NCI-H2196 treated with DMSO at 0.1 percent for 48 hours (cell line): ENCODE measurements around the gene OXTR.

Experiments
- DNase-seq: peaks from one replicate; lab custom pipeline; 2025; ENCODE audit not compliant: unreplicated experiment; lab: John Stamatoyannopoulos, UW

The OXTR gene

DNA sequence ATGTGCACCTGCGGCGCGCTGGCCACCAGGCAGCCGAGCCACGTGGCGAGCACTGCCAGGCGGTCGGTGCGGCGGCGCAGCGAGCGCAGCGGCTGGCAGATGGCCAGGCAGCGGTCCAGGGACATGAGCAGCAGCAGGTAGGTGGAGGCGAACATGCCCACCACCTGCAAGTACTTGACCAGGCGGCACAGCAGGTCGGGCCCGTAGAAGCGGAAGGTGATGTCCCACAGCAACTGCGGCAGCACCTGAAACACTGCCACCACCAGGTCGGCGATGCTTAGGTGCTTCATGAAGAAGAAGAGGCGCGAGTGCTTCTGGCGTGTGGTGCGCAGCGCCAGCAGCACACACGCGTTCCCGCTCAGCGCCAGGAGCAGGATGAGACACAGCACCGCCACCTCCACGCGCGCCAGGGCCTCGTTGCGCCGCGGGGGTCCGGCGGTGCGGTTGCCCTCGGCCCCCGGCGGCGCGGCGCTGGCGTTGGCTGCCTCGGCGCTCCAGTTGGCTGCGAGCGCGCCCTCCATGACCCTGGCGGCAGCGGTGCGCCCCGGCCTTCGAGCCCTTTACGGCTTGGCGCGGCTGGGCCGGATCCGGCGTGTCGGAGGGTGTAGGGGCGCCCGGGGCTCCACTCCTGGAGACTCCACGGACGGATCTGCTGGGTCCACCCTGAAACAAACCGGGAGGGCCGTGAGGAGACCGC lies 1.6 kb downstream of the OXTR start:
- DNase-seq = peak; percentile 47

DNA sequence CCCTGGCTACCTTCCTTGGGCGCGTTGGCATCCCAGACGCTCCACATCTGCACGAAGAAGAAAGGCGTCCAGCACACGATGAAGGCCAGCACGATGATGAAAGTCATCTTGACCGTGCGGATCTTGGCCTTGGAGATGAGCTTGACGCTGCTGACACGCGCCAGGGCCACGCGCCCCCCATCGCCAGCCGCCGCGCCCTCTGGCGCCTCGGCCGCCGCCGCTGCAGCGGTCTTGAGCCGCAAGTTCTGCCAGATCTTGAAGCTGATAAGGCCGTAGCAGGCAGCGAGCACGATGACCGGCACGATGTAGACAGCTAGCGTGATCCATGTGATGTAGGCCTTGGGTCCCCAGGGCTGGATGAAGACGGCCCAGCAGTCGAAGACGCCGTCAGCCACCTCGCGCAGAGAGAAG lies 2.2 kb downstream of the OXTR start:
- no peak for DNase-seq

DNA sequence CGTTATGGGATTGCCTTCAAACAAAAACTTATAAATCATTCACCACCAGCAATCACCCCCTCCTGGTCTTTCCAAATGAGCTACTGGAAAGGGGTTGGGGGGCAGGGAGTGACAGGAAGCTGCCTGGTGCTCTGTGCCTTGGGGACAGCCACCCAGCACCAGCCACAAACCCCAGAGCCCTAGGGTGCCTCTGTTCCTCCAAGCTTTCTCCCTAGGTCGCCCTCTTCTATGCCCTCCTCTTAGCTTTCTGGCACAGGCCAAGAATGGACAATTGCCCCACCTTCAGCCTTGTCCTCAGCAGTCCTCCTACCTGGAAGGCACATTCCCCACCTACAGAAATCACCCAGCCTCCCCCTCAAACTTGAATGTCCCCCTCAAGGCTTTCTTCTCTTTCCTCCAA lies 3.3 kb downstream of the OXTR start:
- no peak for DNase-seq

DNA sequence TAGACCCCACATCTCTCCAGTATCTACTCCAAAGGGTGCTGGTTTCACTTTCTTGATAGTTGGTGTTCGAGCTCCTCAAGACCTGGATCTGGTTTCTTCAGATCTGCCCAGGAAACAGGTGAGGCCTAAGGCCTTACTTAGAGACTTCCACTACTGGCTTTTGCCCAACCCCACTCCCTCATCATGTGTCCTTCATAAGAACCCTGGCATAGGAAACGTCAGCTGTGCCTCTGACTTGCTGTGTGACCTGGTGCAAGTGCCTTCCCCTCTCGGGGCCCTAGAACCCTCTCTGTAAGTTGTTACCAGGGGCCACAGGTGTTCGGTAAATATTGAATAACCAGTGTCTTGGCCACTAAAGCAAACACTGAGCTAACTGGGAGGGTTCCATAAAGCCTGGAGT lies 3.9 kb downstream of the OXTR start:
- no peak for DNase-seq

DNA sequence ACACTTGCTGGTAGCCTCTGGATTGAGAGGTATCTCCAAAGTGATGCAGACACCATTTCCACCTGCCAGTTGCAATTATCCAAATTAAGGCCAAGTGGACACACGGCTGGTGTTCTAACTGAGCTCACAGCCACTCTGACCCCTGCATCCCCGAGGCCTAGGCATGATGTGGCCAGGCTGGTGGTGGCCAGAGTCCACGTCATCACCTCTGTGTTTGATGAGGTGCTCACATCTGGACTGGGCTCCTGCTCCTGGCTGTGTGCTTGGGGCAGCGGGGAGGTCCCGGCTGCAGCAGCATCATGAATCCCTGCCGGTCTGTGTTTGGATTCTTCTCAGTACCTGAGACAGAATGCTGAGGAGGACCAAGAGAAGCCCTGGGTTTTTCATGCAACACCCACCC lies 4.9 kb downstream of the OXTR start:
- DNase-seq = no peak

DNA sequence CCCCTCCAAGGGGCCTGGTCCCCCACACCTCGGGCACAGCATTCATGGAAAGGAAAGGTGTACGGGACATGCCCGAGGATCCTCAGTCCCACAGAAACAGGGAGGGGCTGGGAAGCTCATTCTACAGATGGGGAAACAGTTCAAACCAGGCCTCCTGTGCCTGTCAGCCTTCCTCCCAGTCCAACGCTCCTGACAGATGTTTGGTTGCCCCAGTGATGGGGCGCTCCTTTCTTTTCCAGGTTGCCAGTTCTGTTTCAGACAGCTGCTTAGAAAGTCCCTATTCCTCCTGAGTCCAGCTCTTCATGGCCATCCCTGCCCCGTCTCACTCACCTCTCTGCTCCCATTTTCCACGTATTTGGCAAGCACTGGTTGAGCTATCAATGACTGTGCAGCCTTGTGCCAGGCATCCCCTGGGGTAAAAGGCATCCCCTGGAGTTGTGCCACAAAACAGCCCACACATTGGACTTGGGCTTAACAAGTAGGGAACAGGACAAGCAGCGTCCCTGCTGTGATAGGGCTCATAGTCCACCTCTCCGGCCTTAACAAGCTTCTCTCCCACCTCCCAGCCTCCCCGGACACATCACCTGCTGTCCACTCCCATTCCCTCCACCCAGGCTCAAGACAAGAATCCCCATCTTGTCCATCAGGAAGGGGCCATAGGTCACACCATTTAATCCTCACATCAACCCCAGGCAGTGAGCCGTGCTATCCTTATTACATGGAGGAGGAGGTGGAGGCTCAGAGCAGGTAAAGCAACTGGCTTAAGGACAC lies 6.6 kb downstream of the OXTR start:
- DNase-seq = no peak

DNA sequence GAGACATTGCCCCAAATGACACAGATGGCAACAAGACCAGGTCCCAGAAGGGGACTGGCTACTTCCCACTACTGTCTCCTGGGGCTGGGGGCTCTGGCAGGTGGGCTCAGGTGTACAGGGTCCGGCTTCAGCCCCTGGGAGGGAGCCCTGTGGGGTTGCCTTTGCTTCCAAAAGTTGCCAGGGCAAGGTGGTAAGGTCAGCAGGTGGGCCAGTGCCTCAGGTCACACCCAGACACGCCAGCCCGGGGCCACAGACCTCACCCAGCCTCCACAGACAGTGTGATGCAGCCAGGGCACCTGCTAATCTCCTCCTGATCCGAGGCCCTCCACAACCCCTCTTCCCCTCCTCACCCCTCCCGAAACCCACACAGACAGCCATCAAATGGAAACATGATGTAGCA lies 7.5 kb downstream of the OXTR start:
- no peak for DNase-seq

DNA sequence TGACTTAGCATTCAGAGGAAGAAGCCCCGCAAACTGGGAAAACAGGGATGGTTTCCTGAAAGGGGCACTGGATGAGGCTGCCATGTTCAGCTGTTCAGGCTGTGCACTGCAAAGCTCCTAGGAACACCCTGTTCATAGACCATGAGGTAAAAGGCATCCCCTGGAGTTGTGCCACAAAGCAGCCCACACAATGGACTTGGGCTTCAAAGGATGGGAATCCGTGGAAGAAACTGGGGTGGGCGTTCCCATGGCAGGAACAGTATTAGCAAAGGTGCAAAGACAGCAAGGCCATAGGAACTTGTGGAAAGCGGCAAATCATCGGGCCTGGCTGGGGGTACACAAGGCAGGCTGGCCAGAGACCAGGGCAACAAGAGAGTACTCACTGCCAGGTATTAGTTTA lies 8.9 kb downstream of the OXTR start:
- DNase-seq = no peak

DNA sequence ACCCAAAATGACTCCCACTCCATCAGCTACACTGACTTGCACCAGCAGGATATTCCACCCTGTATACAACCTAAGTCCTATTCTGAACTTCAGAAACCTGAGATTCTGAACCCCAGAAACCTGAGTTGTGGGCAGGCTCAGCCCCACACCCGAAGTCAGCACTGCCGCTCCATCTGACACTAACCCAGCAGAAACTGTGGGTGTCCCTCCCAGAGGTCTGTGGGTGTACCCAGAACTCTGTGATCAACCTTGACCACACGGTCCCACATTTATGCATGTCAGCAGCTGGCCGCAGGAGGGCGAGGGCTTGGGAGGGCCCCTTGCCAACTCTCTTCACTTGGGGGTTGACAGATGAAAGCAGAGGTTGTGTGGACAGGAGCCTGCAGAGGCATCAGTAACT lies 9.3 kb downstream of the OXTR start:
- no peak for DNase-seq

DNA sequence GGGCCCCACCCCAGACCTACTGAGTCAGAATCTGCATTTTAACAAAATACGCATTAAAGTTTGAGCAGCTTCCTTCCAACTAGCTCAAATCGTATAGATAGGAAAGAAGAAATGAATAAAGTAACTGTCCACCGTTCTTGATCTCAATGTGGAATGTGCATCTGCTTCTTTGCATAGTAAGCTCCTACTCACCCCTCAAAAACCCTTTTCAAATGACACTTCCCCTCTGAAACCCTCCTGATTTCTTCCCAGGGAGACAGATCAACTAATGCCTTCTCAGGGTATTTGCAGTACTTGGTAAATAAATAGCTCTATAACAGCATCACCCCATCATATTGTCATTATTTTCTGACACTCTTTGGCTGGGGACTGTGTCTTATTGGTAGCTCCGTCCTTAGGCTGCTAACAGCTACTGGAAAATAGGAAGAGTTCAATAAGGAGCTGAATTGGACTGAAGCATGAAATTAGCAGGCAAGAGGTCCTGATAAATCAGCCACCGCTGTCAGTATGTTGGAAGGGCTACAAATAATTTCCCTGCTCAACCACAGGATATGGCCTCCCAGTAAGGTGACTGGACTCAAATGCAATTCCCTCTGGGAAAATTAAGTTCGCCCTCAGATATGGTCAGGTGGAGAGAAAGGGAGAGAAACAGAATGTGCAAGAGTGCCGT lies 10.2 kb downstream of the OXTR start:
- DNase-seq = no peak

DNA sequence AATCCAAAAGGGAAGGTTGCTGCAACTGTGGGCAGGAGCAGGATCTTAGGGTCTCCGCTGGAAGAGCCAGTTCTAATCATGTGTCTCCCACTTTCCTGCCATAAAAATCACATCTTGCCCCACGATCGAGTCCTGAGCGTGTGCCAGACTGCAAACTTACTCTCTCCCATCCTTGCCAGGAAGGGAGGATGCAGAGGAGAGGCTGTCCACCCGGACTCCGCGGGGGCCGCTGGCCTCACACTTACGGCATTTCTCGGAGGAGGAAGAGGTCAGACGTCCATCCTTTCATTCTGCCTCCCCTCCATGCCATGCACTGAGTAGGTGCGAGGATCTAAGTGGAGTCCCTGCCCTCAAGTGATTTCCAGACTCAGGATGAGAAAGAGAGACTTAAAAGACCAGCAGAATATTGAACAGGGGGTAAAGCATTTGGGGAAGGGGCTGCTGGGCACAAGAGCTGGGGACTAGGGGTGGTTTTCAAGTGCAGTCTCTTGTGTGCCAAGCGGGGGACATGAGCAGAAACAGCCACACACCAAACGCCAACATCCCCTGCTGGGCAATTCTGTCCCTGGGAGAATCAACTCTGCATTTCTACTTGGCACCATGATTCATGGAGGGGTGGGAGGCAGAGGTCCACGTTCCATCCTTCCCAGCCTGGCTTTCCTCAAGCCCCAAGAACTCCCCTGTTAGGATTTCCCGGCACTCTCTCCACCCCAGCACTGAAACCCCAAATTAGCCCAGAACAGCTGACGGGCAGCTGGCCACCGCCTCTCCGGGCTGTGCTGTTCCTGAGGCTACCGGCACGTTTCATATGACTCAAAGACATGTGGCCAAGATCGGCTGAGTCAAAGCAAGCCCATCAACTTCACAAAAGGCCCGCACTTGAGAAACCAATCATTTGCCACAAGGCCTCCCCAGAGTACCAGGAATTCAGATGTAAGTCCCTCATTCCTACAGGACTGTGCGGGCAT lies 11.6 kb downstream of the OXTR start:
- DNase-seq = no peak

DNA sequence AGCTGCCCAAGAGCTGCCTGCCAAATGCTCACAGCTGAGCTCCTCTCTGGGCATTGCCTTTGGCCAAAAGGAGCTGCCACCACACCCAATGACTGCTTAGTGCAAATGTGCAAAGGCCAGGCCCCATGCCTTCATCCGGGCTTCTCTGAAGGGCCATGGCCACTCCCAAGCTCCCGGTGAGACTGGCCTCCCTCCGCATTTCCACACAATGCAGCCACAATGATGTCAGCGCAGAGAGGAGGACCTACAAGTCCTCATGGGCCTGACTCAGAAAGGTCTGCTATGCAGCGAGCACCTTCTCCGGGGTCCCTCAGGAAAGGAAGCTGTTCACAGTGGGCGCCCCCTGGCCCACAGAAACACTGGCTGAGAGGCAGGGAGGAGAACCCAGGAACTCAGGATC lies 12.7 kb downstream of the OXTR start:
- no peak for DNase-seq

DNA sequence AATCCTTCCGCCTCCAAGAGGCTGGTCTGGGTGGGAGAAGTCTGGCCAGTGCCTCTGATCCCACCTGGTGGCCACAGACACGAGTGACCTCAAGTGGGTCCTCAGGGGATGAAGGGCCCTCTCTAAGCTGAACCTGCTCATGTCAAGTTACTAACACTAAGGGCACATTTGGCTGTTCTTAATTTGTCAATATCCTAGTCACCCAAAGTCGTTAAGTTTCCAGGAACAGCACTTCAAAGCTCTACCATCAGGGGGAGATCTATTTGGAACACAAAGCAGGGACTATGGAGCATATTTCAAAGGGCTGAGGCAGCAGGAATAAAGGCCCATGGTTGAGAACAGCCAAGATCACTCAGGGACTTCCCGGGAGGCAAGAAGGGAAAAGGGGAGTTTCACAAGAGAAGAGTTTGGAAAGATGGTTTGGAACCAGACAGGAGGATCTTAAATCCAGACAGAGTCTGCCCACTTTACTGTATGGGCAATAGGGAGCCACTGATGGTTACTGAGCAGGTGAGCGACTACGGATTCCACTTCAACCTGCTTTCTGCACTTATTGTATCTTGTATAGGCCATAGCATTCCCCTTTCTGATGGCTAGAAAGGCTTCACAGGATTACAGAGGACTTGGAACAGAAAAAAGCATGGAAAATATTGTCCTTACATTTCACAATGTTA lies 13.7 kb downstream of the OXTR start:
- no peak for DNase-seq

DNA sequence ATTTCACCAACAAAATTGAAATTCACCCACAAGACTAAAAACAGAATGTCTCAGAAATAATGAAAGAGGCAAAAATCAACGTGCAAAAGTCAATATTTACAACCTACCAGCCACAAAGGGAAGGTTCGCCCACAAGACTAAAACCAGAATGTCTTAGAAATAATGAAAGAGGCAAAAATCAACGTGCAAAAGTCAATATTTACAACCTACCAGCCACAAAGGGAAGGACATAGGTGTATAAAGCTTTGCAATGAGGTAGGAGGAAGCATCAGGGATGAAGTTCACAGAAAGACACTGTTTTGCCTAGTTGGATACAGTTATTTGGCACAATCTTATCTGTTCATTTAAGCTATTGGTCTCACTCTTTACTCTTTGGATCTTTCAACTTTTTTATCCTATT lies 14.3 kb downstream of the OXTR start:
- DNase-seq = no peak

DNA sequence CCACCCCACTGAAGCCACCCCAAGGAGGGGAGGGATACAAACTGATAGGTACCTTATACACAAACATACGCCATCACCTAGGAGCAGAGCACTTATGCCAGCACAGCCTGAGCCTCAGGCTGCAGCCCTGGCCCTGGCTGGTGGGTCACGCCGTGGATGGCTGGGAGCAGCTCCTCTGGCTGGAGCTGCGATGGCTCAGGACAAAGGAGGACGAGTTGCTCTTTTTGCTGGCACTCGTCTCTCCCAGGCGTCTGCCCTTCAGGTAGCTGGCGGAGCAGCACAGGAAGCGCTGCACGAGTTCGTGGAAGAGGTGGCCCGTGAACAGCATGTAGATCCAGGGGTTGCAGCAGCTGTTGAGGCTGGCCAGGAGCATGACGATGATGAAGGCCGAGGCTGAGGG lies 16.6 kb downstream of the OXTR start:
- DNase-seq = no peak

DNA sequence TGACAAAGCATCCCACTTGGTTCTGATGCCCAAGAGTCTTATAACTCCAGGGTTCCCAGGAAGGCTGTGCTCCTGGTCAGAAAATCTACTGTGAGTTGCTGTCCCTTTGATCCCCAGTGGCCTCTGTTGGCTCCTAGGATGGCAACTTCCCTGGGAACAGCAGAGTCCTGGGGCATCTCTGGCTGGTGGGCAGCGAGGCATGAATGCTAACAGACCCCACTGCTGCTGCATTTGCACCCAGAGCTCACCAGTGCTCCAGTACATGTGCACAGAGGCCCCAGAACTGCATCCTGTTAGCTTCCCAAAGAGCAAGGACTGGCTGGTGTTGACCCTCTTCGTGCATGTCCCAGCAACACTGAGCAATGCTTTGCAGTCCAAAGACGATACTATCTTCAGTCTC lies 20.1 kb downstream of the OXTR start:
- DNase-seq = no peak

DNA sequence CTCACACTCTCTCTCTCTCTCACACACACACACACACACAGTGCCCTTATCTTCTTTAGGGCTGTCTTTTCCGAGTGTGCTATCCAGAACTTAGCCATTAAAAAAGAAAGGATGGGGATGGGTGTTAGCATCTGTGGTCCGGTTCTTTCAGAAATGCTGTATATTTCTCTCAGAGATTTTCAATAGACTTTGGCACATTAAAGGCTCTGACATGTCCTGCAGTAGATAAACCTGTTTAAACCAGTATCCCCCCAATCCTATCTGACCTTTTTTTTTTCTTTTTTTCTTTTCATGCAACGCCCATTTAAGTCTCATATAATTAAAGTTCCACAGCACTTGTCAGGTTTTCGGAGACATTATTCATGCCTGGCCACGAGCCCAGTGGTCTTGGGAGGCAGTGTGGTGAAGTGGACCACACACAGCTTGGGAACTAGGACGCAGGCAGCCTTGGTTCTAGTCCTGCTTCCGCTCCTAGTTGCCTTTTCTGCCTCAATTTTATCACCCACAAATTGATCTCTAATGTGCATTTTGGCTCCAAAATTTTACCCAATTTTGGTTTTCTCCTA lies 22.6 kb downstream of the OXTR start:
- no peak for DNase-seq

DNA sequence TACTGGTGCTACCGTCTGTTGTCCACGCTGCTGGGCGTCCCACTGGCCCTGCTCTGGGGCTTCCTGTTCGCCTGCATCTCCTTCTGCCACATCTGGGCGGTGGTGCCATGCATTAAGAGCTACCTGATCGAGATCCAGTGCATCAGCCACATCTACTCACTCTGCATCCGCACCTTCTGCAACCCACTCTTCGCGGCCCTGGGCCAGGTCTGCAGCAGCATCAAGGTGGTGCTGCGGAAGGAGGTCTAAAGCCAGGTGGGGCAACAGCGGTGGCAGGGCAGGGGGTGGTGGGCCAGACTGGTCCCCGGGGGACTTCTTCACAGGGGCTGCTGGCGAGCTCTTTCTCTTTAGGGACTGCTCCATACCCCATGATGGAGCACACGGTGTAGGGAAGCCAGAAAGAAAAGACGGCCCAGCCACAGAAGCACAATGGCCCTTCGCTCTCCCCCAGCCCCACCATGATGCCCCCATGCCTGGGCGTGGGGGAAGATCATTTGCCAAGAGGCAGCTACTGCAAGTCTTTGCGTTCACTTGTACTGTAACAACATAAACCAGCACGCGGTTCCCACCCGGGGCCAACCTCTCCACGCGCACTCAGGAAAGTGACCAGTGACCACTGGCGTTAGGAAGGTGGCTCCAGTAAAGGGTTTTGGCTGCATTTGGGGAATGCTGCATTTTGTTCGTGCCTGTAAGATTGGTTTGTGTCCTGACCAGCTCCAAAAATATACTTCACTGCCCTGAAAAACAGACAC lies 23.6 kb downstream of the OXTR start:
- DNase-seq = no peak

DNA sequence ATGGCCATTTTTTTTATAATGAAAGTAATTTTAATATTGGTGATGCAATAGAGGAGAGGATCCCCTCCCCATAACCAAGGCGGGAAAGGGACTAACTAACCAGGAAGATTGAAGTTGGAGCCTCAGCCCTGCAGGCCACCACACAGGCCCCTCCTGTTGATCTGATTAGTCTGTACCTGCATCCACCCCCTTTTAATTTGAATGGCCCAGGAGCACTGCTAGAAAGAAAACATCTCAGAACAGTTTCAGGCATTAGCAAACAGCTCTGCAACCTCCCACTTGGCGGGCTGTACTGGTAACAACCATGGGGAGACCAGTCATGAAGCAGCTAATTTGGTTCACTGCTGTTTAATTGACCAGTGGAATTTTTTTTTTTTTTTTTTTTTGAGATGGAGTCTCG lies 25.5 kb downstream of the OXTR start:
- no peak for DNase-seq
